Raji (cell line): ENCODE data around the gene PKP3.

Source experiments
- POLR2A ChIP-seq: IDR thresholded peaks from 2 replicates; pipeline ENCODE4 v1.6.1; 2011; ENCODE audit warnings: low read depth, low read length, control low read depth; ENCODE audit not compliant: insufficient read depth

Gene PKP3

DNA sequence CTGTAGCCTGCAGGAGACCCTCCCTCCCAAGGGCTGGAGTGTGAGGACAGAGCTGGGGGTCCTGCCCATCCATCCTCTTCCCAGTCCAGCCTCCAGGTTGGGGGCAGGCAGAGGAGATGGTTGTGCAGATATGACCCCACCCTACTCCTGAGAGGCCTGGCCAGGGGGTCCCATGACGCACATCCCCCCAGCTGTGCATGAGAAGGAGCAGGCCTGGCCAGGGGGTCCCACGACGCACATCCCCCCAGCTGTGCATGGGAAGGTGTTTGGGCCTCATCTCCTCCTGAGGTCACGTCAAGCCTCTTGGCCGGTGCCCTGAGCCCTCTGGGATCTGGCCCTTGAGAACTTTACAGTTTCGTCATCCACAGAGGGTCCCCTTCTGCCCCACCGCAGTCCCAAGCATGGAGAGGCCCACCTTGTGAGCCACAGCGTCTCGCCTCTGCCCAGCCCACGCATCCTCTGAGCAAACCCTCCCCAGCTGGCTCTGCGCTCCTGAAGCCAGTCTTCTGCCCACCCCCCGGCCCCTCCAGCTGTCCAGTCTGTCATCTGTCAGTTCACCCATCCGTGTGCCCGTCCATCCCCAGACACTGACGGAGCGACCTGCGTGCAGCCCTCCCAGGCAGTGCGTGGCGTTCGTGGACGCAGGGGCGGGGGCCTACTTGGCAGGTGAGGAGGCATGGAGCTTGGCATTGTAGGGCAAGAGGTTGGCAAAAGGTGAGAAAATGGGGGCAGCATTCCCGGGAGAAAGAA, 45.5 kb downstream of the PKP3 start:
- no peak for TF ChIP-seq POLR2A

- no peak for TF ChIP-seq POLR2A
Measured at GRCh38 chr11:440065-441042, 46.3 kb downstream of the PKP3 start.

GRCh38 chr11:441043-441417, 47.0 kb downstream of the PKP3 start:
- TF ChIP-seq POLR2A: no peak

DNA sequence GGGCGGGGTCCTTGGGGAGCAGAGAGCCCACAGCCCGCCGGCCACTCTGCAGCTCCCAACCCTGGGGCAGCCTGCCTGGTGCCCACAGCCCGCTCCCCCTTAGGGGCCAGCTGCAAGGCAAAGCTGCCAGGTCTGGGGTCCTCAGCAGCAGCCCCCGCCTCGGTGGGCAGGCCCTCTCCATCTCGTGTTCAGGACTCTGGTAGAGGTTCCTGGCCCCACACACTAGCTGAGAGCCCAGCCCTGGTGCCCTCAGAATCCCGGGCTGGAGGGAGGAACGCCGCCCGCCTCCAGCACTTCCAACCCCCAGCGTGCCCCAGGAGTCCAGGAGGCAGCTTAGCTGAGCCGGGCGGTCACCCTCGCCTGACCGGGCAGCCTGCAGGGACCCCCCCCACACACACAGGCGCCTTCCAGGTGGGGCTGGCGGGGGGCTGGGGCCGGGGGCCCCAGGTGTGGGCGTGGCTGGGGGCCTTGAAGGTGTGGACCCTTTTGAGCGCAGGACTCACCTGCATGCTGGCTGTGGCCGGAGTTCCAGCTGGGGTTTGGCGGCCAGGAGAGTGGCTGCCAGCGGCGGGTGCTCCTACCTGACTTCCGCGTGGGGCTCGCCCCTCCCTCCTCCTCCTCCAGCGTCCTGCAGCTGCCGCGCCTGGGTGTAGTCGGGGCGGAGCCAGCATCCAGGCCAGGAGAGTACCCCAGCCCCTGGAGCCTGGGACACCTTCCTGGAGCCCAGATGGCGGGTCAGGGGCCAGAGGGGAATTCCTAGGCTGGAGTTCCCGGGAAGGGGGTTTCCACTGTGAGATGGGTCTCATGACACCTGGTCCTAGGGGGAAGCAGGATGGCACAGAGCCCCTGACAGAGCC, 47.6 kb downstream of the PKP3 start, which contains the start of gene ANO9:
ANO9 (minus strand) TSS at position 594 of the 857 bp plus-strand sequence; CDS start at position 509, 85 bp downstream.
- peak; percentile 32; the same call in 1 of the 2 replicates for TF ChIP-seq POLR2A

- no peak for TF ChIP-seq POLR2A
Measured at GRCh38 chr11:442611-443081, 48.6 kb downstream of the PKP3 start.

DNA sequence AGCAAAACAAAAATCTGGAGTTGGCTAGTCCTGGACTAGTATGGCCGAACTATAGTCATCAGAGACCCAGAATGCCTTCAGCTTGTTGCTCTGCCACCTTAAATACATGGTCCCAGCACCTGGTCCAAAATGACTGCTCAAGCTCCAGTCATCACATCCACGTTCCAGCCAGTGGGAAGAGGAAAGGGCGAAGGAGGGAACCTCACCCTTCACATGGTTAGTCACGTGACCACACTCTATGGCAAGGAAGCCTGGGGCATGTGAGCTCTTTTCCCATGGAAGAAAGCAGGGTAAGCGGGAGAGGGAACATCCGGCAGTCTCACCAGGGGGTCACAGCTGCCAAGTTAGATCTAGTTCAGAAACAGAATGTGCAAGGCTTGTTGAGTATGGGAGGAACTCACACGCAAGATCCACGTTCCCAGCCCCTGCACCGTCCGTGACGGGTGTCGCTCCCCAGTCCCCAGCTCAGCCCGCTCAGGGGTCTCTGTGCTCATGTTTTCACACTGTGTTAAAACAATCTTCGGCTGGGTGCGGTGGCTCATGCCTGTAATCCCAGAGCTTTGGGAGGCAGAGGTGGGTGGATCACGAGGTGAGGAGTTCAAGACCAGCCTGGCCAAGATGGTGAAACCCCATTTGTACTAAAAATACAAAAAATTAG, 49.7 kb downstream of the PKP3 start:
- TF ChIP-seq POLR2A: no peak

DNA sequence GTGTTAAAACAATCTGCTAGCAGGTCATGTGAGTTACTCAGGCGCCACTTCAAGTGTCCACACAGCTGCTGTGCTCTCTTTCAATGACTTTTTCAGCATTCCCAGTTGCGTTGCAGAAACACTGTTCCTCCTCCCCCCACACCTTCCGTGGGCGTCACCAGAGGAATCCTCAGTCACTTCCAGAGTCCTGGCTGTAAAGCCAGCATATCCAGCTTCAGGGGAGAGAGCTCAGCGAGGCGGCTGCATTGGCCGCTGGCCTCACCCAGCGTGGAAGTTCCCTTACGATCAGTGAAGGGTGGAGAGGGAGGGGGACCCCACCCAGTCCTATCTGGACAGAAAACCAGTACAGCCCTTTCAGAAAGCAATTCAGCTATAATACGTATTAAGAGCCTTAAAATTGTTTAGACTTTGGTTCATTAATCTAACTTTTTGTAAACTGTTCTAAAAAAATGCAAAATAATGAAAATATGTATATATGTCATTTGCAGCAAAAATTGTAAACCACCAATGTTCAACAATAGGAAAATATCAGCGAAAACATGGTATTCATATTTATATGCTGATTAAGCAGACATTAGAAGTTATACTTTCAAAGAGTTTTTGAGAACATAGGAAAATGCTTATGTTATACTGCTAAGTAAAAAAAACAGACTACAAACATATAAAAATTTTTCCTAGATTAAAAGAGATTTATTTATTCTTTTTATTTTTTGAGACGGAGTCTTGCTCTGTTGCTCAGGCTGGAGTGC, 50.6 kb downstream of the PKP3 start:
- no peak for TF ChIP-seq POLR2A

- TF ChIP-seq POLR2A: no peak
Measured at GRCh38 chr11:445765-446588, 52.0 kb downstream of the PKP3 start.

DNA sequence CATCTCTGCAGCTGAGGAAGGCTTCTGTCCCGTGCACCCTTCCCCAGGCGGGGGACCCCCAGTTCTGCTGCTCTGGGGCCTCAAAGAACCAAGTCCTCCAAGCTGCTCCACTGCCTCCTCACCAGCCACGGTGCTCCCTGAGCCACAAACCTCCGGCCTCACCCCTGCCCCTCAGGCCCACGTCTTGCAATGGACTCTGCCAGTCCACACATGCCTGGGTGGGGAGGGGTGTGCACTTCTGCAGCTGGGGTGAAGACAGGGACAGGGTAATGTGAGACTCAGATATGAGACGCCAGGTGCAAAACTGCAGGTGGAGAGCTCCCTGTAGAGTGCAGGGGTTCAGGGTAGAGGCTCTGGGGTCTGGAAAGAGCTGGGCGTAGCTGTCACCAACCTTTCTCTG, 52.9 kb downstream of the PKP3 start:
- TF ChIP-seq POLR2A: no peak

DNA sequence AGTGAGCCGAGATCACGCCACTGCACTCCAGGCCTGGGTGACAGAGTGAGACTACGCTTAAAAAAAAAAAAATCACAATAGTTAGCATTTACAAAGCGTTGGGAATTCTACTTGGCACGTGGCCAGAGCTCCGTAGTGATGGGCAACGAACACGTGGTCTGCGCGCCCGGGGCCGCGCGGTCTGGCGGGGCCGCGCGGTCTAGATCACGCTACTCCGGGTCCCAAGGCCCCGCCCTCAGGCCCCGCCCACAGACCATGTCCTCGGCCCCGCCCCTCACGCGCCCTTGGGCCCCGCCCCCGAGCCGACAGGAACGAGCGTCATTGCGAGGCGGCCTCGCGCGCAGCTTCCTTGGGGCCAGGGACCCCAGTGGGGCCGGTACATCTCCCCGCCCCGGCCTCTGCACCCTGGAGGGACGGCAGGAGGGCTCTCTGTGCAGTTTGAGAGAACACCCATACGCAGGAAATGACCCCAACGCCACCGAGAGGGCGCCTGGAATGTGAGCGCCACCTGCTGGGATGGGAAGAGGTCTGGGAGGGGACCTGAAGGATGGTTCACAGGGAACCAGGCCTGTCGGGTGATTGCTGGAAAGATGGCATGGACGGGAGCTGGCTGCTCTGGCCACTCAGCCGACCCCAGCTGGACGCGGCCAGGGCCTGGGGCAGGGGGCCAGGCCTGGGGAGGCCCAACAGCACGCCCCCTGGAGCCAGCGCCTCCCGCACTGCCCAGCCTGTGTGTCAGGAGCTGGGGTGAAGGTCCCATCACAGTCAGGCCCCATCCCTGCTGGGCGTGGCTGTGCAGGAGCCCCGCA, 54.1 kb downstream of the PKP3 start:
- peak; percentile 82 for TF ChIP-seq POLR2A

- TF ChIP-seq POLR2A: peak; percentile 97
Measured at GRCh38 chr11:449889-450808, 56.1 kb downstream of the PKP3 start, which contains the start of gene PTDSS2. Gene PTDSS2, plus strand, starts transcription at chr11:450279. Its CDS starts 177 bp downstream, at chr11:450456.

DNA sequence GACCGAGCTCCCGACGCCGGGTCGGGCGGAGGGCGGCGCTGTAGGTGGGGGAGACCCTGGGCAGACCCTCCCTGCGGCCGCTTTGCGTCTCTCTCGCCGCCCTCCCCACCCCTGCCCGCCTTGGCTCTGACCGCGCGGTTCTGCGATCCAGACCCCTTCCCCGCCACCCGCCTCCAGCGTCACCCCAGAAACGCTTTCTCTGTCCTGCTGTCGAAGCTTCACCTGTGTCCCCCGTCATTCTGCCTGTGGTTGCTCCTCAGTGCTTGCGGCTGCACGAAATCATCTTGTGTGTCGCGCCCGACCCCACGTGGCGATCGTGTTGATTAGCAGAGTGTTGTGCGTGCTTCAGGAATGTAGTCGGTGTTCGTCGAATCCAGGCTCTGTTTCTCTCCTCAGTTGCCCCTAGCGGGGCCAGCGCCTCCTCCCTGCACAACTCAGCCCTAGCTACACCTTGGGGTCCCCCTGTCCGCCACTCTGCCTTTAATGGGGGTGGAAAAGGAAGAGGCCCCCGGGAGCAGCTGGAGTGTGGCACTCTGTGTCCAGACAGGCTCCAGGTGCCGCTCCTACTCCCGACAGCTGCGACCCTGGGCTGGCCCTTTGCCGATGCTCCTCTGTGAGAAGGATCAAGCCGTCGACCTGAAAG, 56.9 kb downstream of the PKP3 start:
- TF ChIP-seq POLR2A: no peak
